Measurements from ENCODE around the gene USP32.
"Not testable (repeated sequence)": the region's sequence is repeated elsewhere in the genome, so short reads cannot be mapped to it uniquely, and the experiment has no call there.

Gene USP32

GRCh38 chr17:60293580-60294335, 98.2 kb downstream of the USP32 start:
- peak; percentile 43 for DNase-seq

GRCh38 chr17:60292697-60293096, 99.2 kb downstream of the USP32 start:
- DNase-seq = no peak

GRCh38 chr17:60284709-60285108, 107.2 kb downstream of the USP32 start:
- no peak for DNase-seq

GRCh38 chr17:60283816-60284215, 108.1 kb downstream of the USP32 start:
- no peak for DNase-seq

DNA sequence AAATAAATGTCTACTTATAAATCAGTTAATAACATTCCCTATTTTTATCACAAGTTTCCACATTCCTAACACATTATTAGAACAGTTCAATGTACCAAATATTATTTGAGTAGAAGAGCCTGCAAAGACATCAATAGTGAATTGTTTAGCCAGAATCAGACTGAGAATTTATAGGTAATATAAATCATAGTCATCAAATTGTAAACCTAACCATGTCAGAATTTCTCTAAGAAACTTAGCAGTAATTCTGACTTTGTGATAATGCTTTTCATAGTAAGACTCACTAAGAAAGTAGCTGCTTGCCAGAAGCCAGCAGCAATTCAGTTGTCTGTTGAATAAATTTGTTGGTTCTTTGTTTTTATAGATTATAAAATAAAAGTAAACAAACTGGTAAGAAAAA, 111.3 kb downstream of the USP32 start:
- DNase-seq = no peak

GRCh38 chr17:60278237-60278636, 113.7 kb downstream of the USP32 start:
- DNase-seq = no peak

DNA sequence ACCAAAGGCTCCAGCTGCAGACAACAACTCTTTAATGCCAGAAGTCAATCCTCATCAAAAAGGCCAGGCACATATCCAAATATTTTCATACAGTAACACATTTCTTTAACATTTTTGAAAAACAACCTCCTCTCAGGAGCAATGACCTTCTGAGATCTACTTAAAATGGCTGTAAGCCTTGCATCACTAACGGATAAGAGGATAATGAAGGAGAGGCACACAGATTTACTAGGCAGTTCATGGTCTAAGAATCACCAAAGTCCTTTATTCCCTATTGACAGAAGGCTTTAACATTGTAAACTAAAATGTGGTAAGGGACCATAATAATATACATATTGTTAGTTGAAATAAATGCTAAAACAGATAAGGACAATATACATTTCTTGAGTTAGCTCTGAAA, 114.7 kb downstream of the USP32 start:
- no peak for DNase-seq

GRCh38 chr17:60269417-60269816, 122.5 kb downstream of the USP32 start:
- DNase-seq = no peak

- no peak for DNase-seq
Observed at GRCh38 chr17:60260540-60260939, 131.4 kb downstream of the USP32 start.

DNA sequence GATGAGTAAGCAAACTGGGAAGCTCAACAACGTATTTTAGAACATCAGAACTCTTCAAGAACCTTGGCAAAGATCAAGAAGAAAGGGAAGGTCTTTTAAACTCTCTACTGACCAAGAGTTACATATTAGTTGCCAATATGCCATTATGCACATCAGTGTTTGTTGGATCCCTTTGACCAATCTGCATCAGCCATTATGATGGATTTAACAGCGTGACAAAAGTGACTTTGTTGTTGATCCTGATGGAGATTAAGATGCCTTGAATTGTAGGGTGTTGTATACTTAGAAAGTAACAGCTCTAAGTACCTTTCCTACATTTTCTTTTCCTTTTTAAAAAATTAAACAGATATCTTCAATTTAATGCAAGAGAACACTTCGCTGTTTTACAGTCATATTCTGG, 133.6 kb downstream of the USP32 start:
- DNase-seq = no peak

GRCh38 chr17:60256174-60256573, 135.8 kb downstream of the USP32 start:
- DNase-seq = no peak

DNA sequence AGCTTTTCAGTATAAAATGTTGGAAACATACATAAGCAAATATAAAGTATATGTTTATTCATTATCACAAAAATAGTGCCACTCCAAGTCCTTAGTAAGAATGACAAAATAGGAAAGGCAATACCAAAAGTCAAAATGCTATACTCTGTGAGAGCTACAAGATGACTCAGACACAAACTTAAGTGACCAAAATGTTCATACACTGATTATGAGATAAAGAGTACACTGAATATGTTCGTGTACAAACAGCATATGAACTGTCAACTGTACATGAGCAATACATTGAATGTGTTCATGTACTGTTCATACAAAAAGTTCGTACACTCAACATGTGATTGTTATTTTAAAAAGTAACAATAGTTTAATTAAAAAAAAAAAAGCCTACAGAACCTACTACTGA, 138.9 kb downstream of the USP32 start:
- no peak for DNase-seq

GRCh38 chr17:60252459-60252858, 139.5 kb downstream of the USP32 start:
- DNase-seq = no peak

DNA sequence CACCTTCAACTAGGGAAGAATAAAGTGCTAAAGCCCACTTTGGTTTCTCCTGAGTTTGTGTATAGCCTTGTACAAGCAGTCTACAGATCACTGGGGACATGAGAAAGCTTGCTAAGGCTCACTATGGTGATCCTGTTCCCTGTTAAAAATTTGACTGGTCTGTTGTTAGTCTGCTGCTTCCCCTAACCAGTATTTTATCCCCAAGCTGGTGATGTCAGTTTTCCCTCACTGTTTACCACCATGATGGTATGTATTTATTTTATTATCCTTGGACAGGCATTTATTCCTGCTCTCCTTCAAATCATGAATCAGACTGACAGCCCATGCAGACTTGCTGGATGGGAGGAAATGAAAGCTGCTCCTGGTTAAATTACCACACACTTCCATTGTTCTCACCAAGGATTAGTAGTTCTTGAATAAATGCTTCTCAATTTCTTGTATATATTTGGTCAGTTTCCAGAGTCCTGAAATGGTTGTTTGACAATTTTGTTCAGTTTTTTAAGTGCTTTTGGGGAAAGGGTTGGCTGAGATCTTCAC, 142.6 kb downstream of the USP32 start:
- DNase-seq = no peak

DNA sequence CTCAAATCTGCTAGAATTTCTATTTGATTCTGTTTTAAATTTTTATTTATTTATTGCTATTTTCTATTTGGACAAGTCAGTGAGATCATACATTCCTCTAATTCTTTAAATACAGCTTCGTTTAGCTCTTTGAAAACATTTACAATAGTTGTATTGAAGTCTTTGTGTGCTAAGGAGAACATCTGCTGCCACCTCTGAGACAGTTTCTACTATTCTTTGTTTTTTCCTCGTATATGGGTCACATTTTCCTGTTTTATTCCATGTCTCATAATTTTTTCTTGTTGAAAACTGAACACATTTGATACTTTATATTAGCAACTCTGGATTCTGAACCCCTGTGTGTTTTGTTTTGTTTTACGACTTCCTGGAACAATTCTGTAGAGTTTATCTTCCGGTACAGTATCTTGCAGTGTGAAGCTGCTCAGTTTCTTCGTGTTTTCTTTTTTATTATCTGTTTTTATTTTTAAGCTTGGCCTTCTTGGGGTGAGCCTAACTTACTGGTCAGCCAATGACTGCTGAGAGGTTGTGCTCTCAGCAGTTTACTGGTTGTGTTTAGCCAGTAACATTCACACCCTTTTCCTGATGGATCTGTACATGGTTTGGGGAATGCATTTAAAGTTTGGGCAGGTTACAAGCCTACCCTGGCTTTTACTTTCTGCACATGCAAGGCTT, 143.2 kb downstream of the USP32 start:
- DNase-seq = peak; percentile 23

- DNase-seq = no peak
Observed at GRCh38 chr17:60247836-60248461, 144.0 kb downstream of the USP32 start.

DNA sequence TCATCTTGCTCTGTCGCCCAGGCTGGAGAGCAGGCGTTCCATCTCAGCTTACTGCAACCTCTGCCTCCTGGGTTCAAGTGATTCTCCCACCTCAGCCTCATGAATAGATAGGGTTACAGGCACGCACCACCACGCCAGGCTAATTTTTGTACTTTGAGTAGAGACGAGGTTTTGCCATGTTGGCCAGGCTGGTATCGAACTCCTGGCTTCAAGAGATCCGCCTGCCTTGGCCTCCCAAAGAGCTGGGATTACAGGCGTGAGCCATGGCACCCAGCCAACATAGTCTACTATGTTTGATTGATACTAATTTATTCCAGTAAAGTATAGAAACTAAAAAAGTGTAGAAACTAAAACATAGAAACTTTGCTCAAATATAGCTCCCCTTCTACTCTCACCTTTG, 147.3 kb downstream of the USP32 start:
- no peak for DNase-seq

DNA sequence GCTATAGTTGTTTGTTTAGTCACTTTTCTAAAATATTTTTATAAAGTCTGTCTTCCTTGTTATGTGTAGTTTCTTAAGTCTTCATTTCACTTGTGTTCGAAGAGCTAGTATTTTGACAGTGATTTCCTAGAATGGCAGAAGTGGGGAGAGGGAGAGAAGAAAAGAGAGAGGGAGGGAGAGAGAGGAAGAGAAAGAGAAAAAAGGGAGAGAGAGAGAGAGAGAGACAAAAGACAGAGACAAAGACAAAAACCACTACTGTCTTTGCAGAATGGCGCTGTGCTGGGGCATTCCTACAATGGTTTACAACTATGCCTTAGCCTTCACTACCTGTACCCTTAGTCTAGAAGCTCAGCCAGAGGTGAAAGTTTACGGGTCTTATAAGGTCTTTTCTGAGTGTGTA, 151.6 kb downstream of the USP32 start:
- no peak for DNase-seq

- peak; percentile 19 for DNase-seq
Observed at GRCh38 chr17:60231691-60232090, 160.2 kb downstream of the USP32 start.

DNA sequence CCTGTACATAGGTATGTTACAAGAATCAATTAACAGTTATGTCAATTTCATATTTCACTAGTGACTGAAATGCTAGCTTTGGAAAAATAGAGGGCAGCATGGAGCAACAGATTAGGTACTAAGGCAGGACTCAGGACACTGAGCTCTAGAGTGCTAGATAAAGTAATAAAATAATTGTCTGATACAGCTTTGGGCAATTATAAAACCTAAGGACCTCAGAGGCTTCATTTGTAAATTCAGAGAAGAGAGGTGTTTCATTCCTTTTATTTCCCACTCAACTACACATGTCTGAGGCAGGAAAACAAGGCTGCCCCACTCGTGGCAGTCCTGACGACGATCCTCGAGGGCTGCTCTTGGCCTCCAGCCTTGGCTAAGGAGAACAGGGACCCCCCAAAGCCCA, 160.7 kb downstream of the USP32 start:
- DNase-seq = peak; percentile 34

DNA sequence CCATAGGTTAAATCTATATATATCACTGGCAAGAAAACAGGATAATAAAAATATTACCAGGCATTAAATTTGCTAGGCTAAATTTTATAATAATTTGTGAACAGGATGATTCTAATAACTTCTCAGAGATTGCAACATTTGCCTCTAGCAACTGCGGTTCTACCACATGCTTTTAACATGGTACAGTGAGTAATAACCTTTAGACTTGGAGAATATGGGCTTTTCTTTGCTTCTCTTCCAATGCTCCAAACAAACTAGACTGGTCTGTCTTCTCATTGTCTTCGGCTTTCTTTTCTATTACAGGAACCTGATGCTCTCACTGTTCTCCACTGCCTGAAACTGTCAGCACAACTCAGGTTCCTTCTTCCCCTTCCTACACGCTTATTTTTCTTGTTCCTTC, 161.6 kb downstream of the USP32 start:
- DNase-seq = no peak

DNA sequence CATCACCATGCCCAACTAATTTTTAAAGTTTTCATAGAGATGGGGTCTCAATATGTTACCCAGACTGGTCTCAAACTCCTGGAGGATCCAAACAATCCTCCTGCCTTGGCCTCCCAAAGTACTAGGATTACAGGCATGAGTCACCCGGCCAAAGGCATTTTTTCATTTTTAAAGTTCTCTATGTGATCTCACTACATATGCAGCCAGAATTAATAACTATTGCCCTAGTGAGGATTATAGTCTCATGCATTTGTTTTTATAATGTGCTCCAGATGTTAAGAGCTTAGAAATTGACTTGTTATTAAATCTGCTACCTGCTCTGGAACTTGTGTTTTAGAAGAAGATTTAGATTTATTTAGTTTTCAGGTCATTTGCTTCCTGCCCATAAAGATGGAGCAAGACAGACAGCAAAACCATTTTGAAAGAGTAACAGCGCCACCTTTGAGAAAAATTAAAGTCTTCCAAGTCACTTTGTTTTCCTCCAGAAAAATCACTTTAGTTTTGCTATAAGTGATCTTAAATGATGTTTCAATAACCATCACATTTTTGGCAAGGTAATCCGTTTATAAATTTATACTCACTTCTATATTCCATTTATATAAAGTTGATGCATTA, 162.6 kb downstream of the USP32 start:
- DNase-seq = no peak

GRCh38 chr17:60227276-60227675, 164.7 kb downstream of the USP32 start:
- not testable (repeated sequence) for DNase-seq
